Left renal cortex interstitium (tissue), 4 donors: ENCODE results near the gene SMCO2. TPM values are rescaled to one million over a fixed set of nuclear protein-coding genes. Genes with fewer than 3 reads are reported as not detected.
A peak's percentile ranks its signal among the peaks of the same experiment; 100 is the strongest.

Experiments
- DNase-seq, 4 donors: peaks; one replicate each; pipeline ENCODE4 v3.0.0-alpha.2; 2013; ENCODE audit warnings: low read depth in 4 of 4, low spot score in 2 of 4, missing footprints in 1 of 4
- polyA plus RNA-seq, 4 donors: library from polyadenylated mRNA; unstranded; fragments of 120-200 nt; gene quantifications; one replicate each; pipeline ENCODE4 v1.2.1, GENCODE V29; 2013; ENCODE audit not compliant: insufficient read length in 4 of 4

The SMCO2 gene
- polyA plus RNA-seq, 4 donors: 0.18 to 1.4 (median 0.74) TPM

- no peak for DNase-seq
These were observed 50.9 kb downstream of the SMCO2 start for GRCh38 chr12:27497446-27497845.

- DNase-seq: no peak
These were observed 51.6 kb downstream of the SMCO2 start for GRCh38 chr12:27498149-27498548.

- no peak for DNase-seq
These were observed 52.2 kb downstream of the SMCO2 start for GRCh38 chr12:27498761-27499160.

DNA sequence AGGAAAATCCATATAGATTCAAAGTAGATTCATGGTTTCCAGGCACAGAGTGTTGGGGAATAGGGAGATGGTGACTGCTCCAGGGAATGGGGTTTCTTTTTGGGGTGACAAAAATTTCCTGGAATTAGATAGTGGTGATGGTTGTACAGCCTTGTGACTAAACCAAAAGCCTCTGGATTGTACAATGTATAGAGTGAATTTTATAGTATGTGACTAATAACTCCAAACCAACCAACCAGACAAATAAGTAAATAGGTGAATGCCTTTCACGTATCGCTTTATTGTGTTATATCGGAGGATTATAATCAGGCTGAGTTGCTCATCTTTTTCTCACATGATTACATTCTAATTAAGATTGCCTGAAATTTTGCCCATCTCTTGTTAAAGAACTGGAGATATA, 52.8 kb downstream of the SMCO2 start:
- DNase-seq: no peak

DNA sequence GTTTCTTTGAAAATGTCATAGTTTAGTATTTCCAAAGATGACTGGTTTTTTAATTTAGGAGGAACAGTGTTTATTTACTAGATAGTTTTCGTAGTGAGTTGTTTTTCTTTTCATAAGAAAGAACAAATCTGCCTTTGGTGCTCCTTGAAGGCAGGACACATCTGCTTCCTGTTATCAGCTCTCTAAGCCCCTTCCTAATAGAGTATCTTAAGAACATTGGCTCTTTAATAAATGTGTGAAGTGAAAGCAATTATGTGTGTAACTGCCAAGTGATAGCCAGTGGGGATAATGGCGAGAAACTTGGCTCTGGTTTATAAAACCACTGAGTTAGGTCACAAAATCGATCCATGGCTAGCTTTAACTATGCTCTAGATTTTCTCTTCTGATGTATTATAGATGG, 54.0 kb downstream of the SMCO2 start:
- no peak for DNase-seq

DNA sequence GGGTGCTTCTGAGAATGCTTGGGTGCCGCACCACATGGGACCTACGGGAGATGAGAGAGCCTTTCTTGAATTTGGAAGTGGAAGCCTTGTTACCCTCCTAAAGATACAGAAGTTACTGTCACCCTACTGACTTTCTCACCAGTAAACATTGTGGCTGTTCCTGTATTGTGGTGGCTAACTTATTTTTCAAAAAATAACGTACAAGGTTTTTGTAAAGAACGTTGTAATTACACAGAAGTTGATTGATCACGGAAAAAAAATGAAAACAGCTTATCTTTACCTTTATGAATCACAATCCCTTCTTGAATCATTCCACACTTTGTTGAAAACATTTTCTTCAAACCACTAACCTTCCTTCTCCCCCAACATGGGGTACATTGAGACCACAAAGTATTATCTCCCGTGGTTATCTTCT, 55.5 kb downstream of the SMCO2 start:
- no peak for DNase-seq

- DNase-seq: no peak
These were observed 58.0 kb downstream of the SMCO2 start for GRCh38 chr12:27504507-27504906.

DNA sequence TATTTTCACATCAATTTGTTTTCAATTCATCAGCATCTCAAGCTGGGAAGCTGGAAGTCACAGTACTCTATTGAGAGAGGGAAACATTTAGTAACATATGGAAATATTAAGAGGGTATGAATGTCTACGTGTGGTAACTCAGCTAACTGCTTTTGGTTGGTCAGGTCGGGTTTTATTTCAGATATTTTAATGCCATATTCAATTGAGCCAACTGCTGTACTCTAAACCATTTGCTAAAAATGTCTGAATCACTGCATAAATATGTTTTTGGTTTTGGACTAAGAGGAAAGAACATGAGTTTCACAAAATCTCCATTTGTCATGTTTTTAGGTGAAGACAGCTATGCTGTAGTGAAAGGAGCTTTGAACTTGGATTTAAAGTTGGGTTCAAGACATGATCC, 58.6 kb downstream of the SMCO2 start:
- DNase-seq: no peak

DNA sequence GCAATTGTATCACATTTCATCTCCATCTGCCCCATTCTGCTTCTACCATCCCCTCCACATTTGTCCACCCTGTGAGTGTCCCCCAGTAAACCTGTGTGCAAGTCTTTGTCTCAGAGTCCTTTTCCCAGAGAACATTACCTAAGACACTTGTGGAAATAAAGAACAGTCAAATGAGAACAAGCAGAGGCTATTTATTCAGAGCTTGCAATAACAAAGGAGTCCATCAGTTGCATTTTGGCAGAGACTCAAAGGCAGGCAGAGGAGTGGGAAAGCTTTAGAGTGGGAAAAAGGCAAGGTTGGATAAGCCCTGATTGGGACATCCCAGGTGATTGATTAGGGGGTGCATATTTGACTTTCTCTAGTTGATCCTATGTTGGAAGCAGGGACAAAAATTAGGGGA, 59.2 kb downstream of the SMCO2 start:
- DNase-seq: no peak

GRCh38 chr12:27506645-27507189, 60.2 kb downstream of the SMCO2 start:
- no peak for DNase-seq

DNA sequence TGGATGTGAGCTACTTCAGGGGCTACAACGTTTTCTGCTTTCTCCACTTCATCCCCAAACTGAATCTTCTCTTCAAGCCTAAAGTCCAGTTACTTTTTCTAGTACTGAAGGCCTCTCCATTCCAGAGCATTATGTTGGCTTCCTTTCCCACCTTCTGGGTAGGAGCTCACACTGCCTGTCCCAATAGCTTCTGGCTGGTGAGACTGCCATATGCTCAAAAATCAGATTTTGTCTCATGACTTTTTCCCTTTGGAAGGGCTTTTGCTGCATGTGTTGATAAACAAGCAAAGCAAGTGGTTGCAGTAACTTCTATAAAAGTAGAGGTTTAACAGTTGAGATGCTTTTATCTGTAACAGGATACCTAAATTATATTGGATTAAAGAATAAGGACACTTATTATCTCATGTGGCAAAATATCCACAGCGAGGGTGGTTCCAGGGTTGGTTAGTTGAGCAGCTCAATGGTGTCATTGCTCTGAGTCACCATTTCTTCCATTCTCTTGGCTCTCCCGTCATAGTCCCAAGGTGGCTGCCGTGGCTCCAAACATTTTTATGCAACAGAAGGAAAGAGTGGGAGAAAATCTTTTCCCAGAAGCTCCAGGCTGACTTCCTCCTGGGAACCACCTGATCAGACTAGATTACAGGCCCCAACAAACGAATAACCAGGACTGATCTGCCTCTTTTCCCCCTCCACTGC, 62.3 kb downstream of the SMCO2 start:
- DNase-seq: no peak

- DNase-seq: no peak
These were observed 64.6 kb downstream of the SMCO2 start for GRCh38 chr12:27511031-27511722.

GRCh38 chr12:27511723-27512045, 65.1 kb downstream of the SMCO2 start:
- DNase-seq: no peak

DNA sequence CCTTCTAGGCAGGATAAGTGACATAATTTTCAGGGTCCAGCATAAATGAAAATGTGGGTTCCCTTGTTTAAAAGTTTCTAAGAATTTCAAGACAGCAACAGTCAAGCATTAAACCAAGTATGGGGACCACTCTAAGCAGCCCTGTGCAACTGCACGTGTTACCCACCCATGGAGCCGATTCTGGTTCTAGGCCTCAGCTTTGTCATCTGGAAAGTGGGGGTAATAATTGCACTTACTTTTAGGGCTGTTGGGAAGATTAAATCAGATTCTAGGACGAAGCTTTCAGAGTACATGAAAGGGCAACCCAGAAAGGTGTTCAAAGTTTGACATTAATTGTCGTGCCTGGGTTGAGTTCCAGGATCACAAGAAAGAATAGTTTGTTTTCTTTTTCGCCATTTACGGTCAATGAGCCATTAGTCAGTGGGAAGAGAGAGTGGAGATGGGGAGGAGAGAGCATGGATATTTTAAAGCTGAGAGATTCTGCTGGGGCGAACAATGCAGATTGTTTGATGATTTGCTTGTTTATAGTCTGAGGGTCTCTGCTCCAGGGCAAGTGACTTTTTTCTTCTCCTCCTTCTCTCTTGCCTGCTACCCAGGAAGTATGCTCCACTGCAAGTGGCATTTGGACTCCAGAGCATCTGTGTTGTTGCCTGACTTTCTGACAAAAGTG, 66.8 kb downstream of the SMCO2 start:
- no peak for DNase-seq

- peak in 1 of 4 donors; percentile 61 for DNase-seq
These were observed 69.1 kb downstream of the SMCO2 start for GRCh38 chr12:27515671-27516070.

GRCh38 chr12:27516625-27517024, 70.1 kb downstream of the SMCO2 start:
- no peak for DNase-seq

- no peak for DNase-seq
These were observed 71.0 kb downstream of the SMCO2 start for GRCh38 chr12:27517546-27517945.

DNA sequence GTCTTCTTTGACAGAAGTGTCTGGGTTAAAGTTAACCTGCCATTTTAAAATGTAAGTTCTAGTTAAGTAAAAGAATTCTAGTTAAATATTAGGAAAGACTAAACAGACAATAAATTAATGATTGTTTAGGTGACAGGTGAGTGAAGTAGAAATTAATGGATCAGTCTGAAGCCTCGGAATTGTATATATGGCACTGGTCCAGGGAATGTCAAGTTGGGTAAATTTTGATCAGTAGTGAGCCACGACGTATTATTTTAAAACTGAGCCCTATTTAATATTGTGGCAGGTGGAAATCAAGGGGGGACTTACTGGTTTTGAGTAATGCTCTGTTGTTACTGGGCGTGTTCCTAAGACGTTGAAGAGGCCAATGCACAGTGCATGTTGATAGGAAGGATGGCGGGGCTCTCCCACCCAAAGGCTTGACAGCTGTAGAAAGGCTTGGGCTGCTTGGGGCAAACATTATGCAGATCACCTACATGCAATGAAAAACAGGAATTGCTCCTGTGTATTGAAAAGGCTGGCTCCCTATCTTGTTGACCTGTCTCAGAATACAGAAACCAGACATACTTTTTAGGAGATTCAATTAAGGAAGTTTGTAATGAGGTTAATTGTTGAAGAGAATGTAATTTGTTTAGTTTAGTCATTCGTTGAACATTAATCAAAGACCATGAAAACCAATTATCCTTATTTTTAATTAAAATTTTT, 71.6 kb downstream of the SMCO2 start:
- DNase-seq: no peak

DNA sequence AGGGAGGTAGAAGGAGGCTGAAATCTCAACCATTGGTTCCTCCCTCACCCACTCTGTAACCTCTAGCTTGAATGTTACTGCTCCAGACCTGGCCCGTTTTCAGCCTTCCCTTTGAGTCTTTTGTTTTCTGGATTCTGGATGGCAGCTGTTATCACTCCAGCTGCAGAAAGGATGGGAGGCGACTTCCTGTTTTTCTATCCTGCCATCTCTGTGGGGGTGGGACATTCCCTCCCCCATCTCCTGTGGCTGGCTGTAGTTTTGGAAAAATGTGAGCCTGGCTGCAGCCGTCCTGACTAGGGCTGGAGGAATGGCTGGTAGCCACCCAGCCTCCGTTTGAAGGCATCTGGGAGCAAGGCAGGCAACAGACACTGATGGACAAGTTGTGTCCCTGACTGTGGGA, 74.5 kb downstream of the SMCO2 start:
- DNase-seq: no peak

DNA sequence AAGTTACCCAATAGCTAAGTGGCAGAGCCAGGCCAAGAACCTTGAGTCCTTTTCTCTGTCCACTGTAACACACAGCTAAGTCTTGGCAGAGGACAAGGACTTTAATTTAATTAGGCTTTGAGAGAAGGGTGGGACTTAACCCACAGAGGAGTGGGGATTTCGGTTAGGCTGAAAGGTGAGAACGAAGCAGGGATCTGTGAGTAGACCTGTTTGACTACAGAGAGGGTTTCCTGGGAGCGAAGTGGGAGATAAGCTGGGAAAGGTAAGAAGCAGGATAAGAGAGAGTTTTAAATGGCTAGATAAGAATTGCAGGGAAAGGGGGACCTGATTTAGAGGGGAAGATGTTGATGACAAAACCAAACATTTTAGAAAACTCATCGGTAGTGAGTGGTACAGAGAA, 75.4 kb downstream of the SMCO2 start:
- no peak for DNase-seq

- DNase-seq: no peak
These were observed 76.7 kb downstream of the SMCO2 start for GRCh38 chr12:27523305-27523641.
